Pons (tissue), 1 donor: ENCODE results near the gene CERS6.

ENCODE experiments used
- DNase-seq: peaks from one replicate; pipeline ENCODE4 v3.0.0-alpha.2; 2016; ENCODE audit warnings: low spot score

CERS6 gene

DNA sequence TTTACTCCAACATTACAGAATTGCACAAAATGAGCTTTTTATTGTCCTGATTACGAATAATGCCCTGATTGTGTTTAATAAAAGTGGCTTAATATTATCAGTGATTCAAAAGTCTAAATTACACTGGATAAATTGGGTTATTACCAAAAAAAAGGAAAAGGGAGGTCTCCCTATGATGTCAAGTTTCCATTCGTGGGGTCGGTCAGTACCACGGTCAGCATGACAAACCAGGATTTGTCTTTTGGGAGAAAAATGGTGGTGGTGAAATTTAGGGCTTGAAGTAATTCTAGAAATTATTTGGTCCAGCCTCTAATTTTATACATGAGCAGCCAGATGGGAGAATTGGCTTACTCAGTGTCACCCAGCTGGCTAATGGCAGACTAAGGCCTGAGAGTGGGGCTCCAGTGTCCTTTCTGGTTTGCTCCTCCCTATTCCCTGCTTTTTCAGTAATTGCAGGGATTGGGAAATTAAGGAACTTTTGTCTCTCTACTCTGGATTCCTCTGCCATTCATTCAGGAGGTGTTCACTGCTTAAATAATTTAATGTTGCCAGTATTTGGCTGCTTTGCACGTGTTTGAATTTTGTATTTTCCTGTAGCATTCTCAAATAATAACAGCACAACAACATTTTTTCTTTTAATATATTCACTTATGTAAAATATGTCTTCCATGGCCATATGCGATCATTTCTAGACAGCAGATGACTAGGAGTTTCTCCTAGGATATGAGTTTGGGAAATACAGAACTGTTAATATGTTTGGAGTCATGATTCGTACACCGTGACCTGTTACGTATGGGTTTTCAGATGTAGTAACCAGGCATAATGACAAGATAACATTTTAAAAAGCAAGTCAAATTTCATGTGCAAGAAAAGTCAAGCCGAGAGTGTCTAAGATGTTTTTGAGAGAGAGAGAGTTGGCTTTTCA, 217.5 kb downstream of the CERS6 start:
- no peak for DNase-seq

DNA sequence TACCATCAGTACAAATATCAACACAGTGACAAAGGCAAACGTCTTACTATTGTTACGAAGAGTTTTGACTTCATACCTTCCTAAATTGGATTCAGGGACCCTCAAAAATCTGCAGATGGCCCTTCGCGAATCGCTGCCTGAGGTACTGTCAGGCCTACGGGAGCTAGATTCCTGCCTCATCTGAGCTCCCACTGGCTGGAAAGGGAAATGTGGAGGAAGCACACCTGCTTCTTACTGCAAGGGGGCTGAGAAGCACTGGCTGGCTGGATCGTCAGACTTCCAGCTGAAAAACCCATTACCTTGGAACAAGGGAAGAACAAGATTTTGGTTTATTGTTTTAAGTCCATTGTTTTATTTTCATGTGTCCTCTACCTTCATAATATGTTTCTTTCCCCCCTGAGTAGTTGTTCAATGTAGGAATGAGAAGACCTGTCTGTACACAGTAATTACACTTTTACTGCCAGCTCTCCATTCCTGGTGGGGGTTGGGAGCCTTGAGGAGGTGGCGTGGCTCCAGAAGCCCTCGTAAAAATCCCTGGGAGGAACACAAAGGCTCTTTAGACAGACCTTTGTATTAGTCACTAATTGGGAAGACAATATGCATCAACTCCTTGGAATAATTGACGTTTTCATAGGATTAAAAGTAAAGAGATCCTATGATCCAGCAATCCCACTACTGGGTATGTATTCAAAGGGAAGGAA, 222.2 kb downstream of the CERS6 start:
- DNase-seq, result no peak

DNA sequence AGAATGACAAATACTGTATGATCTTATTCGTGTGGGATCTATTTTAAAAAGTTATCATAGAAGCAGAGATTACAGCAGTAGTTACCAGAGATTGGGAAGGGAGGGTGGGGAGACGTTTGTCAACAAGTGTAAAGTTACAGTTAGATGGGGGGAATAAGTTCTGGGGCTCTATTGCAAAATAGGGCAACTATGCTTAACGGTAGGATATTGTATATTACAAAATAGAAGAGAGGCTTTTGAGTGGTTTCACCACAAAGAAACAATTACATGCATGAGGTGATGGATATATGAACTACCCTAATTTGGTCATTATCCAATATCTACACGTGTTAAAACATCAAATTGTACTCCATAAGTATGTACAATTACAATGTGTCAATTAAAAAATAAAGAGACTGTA, 223.0 kb downstream of the CERS6 start:
- no peak for DNase-seq

DNA sequence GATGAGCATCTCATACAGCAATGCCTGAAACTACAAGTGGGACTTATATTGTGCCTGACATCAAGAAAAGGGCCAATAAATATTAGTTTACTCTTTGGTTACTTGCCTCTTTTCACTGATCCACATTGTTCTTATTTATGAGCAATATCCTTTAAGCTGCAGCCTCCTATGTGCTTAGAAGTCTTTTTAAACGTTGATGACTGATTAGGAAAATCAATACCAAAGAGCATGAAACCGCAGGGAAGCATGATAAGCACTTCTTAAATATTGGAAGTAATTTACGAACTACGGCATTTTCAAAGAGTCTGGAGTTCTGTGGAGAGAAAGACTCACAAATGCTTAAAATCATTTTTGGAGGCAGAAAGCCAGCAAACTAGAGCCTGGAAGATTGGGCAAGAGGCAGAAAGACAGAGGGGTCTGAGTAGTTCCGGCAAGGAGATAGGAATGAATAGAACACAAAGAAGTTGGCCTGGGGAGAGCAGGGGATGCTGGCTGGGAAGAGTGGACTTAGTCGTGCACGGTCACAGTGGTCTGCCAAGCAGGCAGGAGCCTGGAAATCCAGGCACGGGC, 223.8 kb downstream of the CERS6 start:
- no peak for DNase-seq

DNA sequence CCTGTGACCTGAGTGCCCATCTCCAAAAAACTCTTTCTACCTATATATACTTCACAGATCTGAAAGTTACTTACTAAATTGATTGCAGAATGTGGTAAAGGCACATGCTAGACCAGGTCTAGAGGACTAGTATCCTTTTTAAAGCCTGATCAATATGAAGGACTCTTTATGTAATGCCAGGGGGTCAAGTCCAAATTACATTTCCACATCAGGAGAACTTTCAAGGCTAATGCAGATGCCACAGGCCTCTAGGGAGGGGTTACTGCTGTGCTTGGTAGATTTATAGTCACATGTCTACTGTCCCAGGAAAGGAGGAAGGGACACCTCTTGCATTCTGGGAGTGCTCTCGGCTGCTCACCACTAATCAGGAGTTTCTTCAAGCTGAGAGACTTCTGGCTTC, 227.9 kb downstream of the CERS6 start:
- DNase-seq, result no peak

DNA sequence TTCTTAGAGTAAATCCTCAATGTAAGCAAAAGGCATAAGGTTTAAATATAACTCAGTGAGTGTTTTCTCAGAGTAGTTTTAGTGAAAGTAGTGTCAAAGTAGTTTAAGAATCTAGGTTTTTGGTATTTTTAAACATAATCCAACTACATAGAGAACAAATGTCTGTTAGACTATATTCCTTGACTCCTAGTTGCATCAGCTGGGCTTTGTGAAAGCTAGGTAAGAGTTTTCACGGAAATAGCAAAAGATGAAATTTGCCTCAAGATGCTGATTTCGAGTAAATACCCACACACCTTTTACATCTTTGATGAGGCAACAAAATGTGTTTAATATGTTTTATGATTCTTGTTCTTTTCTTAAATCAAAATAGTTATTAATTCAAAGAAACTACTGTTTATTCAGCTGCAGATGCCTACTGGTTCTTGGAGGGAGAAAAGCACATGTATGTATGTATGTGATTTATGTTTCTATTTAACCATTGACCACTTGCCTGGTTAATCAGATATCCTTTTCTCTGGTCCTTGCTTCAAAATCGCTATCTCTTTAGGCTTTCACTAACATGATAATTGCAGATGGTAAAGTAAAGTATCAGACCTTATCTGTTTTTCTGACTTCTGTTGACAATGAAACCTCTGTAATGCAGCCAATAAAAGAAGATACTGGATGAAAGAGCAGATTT, 229.0 kb downstream of the CERS6 start:
- no peak for DNase-seq

DNA sequence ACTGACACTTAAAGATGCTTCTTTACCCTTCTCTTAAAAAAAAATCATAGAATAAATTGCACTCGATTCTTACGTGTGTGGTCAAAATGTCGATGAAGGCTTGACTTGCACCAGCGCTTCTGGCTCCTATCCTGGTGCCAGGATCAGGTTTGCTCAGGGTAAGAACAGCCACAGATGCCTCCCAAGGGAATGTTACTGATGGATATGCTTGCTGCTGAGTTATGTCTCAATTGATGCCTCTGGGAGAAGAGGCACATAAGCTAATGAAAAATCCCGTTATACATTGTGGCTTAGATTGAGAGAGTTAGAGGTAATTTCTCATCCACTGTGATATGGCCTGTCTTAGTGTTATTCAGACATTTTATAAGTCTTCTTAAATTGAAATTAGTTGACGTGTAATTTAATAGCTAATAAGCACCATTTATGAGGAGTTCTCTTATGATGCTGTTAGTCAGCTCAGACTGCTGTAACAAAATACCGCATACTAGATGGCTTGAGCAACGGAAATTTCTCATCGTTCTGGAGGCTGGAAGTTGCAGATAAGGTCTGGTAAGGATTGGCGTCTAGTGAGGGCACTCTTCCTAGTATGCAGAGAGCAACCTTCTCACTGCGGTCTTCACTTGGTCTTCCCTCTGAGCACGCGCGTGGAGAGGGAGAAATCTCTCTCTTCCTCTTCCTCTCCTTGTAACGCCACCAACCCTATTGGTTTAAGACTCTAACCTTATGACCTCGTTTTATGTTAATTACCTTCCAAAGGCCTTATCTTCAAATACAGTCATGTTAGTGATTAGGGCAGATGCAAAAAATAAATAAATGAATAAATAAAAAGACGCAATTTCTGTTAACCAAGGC, 229.8 kb downstream of the CERS6 start:
- DNase-seq, result no peak

DNA sequence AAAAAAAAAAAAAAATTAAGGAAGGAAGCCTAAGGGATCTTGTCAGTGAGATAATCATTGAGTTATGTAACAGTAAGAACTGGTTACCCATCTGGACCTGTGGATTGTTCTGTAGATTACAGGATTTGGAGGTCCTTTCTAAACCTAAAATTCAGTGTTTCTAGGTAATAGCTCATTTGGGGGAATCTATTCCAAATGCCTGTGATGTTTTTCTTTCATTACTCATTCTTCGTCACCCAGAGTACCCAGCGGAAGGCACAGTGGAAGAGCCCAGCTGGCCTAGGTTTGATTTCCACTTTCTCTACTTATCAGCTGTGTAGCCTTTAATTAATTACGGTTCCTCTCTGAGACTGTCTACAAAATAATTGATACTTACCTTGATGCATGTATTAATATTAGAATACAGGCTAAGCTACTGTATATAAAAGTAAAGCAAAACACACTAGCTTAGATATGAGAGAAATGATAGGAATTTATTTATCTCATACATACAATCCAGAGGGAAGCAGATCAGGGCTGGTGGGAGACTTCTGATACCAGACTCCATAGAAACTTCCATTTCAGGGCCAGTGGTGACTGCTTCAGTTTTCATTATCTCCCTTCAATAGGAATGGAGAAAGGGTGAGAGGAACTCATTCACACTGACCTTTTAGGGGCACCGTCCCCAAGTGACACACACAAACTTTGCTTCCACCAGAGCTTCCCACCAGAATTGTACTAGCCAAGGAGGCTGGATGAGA, 230.6 kb downstream of the CERS6 start:
- no peak for DNase-seq

DNA sequence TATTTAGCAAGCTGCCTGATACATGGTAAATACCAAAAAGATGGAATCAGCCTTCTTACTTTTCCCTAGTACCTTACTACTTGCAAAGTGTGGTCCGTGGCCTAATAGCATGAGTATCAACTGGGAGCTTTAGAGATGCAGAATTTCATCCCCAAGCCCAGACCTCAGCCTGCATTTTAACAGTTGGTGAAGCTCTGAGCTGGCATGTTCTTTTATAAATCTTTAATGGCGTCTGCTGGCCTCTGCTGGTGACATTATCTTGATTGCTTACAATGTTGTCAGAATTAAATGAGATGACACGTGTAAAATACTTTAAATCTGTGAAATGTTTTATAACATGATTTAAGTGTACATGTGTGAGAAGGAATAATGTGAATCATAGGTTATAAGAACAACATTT, 231.2 kb downstream of the CERS6 start:
- peak; percentile 41 for DNase-seq

DNA sequence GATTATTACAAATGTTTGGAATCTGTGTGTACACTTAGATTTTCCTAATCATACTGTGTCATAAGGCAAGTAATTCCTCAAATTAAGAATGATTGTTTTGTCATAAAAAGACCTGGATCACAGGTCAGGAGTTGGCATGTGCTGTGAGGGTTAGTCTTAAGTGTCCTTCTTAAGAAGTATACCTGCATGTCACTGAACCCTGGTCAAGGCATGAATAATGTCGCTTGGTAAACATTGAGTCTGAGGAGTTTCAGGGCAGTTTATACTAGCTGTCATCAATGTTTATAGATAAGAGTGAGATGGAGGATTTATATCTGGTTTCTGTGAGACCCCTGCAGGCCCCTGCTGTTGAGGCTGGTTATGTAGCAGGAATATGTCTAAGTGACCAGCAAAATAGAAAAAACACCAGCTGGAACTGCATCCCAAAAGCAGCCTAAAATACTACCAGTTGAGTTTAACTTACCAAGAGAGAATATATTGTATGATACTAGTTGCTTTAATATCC, 234.4 kb downstream of the CERS6 start:
- DNase-seq, result no peak

DNA sequence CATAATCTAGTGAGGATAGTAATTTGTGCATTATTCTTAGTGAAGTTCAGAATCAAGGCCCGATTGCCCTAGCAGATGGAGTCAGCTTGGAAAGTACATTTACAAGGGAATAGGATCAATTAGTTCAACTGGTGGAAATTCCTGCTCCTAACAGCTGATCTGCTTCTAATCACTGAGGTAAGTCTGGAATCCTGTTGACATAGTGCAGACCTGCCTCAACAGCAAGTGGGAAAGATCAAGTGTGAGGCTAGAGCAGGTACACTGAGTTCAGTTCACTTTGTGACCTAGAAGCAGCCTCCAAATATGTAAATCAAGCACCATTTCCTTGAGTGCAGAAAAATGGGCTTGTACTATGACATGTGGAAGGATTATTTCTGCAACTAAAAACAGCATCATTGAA, 235.1 kb downstream of the CERS6 start:
- no peak for DNase-seq

DNA sequence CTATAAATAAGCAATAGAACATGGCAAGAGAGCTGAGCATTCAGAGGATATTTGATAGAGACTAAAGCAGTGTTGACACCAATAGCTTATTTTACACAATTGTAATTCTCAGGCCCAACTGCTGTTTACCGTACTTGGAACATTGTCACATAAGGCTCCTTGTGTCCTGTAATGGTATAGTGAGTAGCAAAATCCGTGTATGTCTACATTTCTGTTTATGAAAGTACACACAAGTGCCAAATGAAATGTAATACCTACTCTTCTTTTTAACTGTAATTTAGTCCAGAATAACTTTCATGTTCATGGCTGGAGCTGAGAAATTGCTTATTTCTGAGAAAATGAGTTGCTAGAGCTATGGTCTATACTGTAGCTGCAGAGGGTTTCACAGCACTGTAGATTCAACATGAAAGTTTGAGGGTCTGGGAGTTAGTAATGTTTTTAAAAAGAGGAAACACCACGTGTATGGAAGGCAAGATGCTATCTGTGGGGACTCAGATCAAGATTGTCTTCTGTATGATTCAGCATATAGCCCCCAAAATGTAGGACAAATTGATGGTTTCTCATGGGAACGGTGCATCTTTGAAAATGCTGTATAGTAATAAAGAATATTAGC, 236.2 kb downstream of the CERS6 start:
- no peak for DNase-seq

DNA sequence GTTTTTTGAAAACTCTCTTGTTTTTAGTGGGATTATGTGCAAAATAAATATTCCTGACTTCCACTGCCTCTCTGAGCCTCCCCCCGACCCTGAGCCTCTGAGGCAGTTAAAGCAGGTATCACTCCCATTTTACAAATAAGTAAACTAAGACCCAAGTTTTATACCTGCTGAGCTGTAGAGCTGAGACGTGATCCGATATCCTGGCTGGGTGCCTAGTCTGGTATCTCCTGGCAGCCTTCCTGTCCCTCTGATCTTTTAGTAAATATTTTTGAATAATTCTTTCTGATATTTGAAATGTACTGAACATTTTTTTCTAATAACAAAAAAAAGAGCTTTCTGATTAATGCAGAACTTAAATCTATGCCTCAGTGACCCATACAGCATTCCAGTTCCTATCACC, 238.1 kb downstream of the CERS6 start:
- DNase-seq, result no peak

DNA sequence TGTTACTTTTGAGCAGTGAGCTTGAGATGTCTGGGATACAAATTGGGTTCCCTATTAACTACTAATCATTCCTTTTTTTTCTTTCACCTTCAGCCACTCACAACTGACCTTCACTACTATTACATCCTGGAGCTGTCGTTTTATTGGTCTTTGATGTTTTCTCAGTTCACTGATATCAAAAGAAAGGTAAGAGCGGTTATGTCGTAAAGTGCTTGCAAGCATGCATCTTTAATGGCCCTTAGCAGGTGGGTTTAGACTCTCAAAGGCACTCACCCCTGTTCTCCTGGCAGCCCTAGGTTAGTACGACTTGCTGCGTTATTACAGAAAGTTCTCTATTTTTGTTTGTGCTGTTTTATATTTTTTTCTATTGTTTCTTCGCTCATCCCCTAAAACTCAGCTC, 238.8 kb downstream of the CERS6 start:
- no peak for DNase-seq

DNA sequence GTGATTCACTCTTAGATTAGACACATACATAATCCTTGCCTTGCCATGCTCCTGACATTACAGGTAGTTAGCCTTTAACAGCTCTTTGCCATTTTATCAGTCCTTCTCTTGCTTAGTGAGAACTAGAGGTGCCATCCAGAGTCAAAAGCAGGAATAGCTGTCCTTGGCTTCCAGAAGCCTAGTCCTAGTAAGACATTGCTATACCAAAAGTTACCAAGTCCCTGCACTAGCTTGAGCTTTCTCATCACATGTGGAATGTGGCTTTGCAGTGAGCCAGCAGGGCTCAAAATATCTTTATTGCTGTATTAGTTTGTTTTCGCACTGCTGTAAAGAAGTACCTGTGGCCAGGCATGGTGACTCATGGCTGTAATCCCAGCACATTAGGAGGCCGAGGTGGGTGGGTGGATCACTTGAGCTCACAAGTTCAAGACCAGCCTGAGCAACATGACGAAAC, 241.6 kb downstream of the CERS6 start:
- DNase-seq, result no peak

DNA sequence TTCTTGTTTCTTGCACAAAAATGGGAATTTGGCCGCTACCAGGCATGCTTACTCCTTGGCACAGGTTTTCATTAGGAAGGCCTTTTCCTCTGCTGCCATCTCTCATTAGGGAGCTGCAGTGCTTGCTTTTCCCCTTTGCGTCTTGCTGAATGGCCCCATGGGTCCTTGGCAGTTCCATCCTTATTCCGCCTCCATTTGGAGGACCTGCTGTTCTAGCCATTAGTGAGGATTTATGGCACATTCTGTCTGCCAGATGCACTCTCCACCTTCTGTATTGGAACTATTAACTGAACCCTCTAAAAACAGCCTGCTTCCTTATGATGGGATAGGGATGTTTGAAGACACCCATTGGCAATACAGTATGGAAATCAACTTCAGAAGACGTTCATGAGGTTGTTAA, 242.9 kb downstream of the CERS6 start:
- DNase-seq, result no peak

DNA sequence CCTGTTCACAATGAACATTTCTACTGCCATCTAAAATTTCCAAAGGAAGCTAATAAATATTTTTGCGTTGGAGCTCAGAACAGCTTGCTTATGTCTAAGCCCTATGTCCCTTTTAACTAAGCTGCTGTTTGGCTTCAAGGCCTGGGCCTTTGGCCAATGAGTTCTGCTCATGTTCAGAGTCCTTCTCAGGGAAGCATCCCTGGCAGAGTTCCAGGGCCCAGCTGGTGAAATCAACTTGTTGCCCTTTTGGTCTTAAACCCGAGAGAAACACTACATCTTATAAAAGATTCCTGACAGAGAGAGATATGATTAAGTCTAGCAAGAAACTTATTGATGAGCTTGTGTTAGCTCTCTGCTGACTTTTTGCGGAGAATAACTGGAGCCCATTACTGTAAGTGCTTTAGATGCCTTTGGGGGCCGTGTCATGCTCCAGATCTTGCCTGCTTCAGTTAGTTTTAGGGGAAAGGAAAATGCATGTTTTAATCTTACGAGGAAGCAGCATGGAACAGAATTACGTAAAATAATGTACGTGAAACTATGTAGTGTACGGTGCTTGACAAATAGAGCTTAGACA, 243.9 kb downstream of the CERS6 start:
- peak; percentile 71 for DNase-seq

DNA sequence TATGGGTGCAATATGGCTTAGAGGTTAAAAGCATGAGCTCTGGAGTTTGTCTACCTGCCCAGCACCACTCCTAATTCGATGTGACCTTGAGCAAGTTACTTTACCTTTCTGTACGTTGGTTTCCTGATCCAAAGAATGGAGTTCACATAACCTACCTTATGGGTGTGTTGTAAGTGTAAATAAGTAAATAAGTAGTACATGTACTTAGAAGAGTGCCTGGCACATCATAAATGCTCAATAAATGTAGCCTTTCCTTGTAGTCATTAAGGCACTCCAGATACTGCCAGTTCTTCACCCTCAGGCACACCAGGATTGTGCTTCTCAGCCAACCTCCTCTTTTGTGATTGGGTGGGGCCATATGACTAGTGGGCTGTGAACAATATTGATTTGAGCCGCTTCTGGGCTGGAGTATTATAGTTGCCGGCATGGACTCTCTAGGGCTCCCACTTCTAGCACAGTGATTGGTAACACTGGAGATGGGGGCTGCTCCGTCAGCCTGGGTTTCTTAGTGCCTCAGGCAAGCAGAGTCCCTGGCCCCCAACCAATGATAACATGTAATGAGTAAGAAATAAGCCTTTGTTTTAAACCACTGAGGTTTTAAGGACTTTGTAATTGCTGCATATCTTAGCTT, 244.7 kb downstream of the CERS6 start:
- DNase-seq, result no peak

DNA sequence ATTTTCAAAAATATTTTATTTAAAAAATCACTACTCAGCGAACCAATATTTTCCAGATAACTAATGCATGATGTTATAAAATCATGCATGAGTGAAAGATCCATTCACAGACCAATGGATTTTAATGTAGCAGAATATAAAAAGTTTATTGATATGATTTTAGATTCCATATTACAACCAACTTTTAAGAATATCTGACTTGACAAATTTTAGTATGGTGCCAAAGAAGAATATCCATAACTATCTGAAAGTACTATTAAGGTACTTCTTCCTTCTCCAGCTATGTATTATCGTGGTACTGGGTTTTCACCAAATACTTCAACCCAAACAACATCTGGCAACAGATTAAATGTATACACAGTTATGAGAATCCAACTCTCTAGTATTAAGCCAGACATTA, 246.5 kb downstream of the CERS6 start:
- no peak for DNase-seq
